NB4 (cell line): Measurements from ENCODE around the gene BPIFA3.

Experiments
- TF ChIP-seq, protein P1 (sequence below): IDR thresholded peaks from one replicate; pipeline ENCODE4 v1.5.1; 2012; ENCODE audit warnings: low read depth, low read length
- TF ChIP-seq, protein P2 (sequence below): IDR thresholded peaks from 2 replicates; pipeline ENCODE4 v1.6.1; 2011; ENCODE audit warnings: low read depth, low read length

DNA sequence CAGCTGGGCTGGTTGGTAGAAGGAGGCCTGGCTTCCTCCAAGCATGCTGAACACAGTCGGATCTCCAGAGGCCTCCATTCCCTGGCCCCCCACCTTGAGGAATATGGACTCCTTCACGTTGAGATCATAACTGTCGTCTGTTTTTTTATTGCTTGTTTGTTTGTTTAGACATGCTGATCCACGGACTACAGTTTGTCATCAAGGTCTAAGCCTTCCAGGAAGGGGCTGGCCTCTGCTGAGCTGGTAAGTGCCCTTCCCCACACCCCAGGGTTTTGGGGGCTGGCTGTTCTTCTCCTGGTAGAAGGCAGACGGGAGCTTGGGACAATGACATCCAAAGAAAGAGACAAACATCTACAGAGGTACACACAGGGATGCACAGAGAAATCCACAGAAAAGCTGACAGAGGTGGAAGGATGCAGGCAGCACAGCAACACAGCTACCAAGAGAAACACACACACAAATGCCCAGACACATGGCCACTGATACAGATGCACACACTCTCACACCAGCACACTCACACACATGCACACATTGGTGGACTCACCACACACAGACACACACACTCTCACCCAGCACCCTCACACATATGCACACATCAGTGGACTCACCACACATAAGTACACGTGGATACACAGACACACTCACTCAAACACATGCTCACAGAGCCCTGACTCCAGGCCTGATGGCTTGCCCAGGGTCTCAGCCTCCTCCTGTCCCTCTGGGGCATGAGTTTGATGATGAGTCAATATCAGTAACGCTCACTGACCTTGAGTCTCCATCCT, 25.4 kb downstream of the BPIFA3 start:
- TF ChIP-seq, protein P1, sequence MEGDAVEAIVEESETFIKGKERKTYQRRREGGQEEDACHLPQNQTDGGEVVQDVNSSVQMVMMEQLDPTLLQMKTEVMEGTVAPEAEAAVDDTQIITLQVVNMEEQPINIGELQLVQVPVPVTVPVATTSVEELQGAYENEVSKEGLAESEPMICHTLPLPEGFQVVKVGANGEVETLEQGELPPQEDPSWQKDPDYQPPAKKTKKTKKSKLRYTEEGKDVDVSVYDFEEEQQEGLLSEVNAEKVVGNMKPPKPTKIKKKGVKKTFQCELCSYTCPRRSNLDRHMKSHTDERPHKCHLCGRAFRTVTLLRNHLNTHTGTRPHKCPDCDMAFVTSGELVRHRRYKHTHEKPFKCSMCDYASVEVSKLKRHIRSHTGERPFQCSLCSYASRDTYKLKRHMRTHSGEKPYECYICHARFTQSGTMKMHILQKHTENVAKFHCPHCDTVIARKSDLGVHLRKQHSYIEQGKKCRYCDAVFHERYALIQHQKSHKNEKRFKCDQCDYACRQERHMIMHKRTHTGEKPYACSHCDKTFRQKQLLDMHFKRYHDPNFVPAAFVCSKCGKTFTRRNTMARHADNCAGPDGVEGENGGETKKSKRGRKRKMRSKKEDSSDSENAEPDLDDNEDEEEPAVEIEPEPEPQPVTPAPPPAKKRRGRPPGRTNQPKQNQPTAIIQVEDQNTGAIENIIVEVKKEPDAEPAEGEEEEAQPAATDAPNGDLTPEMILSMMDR: no peak
- TF ChIP-seq, protein P2, sequence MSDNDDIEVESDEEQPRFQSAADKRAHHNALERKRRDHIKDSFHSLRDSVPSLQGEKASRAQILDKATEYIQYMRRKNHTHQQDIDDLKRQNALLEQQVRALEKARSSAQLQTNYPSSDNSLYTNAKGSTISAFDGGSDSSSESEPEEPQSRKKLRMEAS: no peak
